GM21390 (cell line): ENCODE results near the gene ZNF808.
"Not testable (repeated sequence)": the region's sequence is repeated elsewhere in the genome, so short reads cannot be mapped to it uniquely, and the experiment has no call there.

Source experiments
- ATAC-seq: cut with Tn5 transposase; IDR thresholded peaks from one replicate; pipeline ENCODE4 v1.9.1; 2021; ENCODE audit not compliant: unreplicated experiment

ZNF808 gene

DNA sequence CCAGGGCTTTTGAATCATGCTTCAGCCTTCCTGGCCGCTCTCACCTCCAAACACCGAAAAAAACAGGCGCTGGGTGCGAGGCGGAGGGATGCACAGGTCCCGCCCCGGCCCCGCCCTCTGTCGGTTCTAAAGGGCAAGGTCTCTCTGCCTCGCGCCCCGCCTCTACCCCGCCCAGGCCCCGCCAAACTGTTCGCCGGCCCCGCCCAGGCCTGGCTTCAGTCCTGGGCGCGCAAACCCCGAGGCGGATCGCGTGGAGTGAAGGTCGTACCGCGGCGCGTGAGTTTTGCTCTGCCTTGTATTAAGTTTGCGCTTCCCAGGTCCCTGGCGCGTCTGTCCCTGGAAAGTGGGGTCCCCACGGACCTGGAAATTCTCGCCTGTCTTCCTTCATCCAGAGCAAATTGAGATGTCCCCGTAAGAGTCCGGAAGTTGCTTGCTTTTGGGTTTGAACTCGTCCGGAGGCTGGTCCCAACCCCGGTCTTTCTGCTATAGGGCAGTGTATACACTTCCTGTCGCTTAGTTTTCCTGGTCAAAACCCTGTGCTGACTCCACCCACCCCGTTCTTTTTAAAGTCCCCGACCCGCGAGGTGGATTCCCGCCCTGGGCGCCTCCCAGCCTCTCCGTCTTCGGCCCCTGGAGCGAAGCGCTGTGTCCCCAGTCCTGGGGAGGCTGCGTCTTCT is 8.4 kb downstream of the ZNF808 start:
- peak; percentile 87 for ATAC-seq

- ATAC-seq: peak; percentile 11
These were observed 9.0 kb downstream of the ZNF808 start for GRCh38 chr19:52536448-52536800.

DNA sequence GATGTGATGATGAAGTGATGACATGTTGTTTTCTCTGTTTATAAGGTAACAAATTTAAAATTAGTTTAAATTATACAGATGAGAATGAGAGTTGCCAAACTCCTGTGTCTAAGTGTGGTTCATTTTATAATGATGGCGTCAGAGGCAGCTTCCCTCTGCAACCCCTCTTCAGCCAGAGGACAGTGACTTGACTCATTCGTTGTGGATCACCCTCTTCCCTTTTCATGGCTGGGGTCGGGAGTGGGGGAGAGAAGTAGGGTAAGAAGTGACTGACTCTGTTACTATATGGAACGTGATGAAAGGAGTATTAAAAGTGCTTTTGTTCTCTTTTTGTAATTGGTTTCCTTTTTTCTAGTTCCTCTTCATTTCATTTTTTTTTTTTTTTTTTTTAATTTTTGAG is 11.3 kb downstream of the ZNF808 start:
- ATAC-seq: not testable (repeated sequence)

DNA sequence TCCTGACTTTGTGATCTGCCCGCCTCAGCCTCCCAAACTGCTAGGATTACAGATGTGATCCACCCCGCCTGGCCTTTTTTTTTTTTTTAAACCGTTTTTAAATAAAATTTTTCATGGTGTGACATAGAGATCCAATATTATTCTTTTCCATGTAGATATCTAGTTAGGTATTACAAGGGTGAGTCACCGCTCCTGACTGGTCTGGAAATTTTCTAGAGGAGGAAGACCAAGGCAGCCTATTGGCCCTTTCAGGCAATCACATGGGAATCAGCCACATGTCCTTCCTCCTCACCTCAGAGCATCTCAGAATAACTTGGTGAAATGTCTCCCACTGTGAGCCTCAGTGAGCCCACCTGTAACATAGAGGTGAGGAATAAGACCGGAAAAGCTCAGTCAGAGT is 13.7 kb downstream of the ZNF808 start:
- not testable (repeated sequence) for ATAC-seq

GRCh38 chr19:52541608-52542007 is 14.1 kb downstream of the ZNF808 start:
- ATAC-seq: no peak

DNA sequence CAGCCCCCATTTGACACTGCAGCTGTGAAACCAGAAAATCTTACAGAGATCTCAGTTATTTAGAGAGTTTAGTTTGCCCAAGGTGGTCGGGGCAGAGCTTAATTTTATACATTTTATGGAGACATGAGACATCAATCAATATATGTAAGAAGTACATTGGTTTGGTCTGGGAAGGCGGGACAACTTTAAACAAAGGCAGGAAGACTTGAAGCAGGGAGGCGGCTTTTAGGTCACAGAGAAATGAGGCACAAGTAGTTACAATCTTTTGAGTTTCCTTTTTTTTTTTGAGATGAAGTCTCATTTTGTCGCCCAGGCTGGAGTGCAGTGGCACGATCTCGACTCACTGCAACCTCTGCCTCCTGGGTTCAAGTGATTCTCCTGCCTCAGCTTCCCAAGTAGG is 15.1 kb downstream of the ZNF808 start:
- ATAC-seq: not testable (repeated sequence)

DNA sequence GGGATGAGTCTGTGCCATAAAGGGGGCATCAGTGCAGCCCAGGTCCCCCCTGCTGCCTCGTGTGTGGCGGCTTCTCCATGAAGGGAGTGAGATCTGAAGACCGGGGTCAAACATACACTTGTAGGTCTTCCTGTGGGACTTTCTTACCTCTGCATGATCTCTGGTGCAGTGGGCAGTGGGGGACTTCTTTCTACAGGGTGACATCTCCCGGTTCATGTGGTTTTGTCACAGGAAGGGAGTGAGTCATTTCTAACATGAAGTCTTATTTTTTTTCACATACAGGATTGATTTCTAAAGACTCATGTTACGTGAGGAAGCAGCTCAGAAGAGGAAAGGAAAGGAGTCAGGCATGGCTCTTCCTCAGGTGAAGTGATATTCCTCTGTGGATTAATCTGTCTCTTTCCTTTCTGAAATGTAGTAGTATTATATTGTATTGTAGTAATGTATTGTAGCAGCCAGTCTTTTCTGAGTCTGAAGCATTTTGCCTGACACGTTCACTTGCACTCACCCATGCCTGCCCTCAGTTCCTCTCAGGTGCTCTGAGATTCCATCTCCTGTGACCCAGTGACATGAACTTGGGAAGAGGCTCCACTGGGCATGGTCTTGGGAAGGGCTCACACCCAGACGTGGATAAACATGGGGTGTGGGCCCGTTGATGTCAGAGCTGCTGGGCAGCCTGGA is 15.7 kb downstream of the ZNF808 start:
- ATAC-seq: no peak

- no peak for ATAC-seq
These were observed 26.9 kb downstream of the ZNF808 start for GRCh38 chr19:52554216-52554971.

- no peak for ATAC-seq
These were observed 29.9 kb downstream of the ZNF808 start for GRCh38 chr19:52557231-52557995.

DNA sequence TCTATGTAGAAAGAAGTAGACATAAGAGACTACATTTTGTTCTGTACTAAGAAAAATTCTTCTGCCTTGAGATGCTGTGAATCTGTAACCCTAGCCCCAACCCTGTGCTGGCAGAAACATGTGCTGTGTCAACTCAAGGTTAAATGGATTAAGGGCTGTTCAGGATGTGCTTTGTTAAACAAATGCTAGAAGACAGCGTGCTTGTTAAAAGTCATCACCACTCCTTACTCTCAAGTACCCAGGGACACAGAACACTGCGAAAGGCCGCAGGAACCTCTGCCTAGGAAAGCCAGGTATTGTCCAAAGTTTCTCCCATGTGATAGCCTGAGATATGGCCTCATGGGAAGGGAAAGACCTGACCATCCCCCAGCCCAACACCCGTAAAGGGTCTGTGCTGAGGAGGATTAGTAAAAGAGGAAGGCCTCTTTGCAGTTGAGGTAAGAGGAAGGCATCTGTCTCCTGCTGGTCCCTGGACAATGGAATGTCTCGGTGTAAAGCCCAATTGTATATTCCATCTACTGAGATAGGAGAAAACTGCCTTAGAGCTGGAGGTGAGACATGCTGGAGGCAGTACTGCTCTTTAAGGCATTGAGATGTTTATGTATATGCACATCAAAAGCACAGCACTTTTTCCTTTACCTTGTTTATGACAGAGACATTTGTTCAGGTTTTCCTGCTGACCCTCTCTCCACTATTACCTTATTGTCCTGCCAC is 31.4 kb downstream of the ZNF808 start:
- not testable (repeated sequence) for ATAC-seq

DNA sequence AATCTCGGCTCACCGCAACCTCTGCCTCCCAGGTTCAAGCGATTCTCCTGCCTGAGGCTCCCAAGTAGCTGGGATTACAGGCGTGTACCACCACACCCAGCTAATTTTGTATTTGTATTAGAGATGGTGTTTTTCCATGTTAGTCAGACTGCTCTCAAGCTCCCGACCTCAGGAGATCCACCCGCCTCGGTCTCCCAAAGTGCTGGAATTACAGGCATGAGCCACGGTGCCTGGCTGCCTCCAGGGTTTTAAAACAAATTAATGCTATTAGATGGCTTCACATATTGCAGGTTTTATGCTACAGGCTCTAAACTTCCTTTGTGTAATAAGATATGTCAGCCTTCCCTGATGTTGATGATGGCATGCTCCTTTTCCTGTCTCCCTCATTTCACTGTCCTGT is 34.1 kb downstream of the ZNF808 start:
- not testable (repeated sequence) for ATAC-seq

DNA sequence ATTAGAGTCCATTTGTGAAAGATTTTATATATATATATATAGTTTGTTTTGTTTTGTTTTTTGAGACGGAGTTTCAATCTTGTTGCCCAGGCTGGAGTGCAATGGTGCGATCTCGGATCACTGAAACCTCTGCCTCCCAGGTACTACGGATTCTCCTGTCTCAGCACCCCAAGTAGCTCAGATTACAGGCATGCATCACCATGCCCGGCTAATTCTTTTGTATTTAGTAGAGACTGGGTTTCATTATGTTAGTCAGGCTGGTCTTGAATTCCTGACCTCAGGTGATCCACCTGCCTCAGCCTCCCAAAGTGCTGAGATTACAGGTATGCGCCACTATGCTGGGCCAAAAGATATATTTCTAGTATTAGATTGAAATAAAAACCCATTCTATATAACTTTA is 38.7 kb downstream of the ZNF808 start:
- ATAC-seq: no peak

DNA sequence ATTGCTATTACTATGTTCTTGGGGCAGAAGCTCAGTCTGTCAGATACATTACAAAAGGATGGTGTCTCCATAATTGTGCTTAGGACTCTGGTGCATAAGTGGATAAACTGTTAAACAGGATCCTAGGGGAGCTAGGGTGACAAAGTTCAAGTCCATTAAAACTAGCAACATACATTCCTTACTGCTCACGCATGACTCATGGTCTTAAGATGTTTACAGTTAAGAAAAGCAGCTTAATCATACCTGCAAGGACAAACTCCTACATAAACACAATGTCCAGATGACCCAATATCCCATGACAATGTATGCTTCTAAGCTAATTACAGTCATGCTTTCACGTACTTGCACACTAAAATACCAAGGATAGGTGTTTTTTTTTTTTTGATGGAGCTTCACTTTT is 39.1 kb downstream of the ZNF808 start:
- no peak for ATAC-seq

DNA sequence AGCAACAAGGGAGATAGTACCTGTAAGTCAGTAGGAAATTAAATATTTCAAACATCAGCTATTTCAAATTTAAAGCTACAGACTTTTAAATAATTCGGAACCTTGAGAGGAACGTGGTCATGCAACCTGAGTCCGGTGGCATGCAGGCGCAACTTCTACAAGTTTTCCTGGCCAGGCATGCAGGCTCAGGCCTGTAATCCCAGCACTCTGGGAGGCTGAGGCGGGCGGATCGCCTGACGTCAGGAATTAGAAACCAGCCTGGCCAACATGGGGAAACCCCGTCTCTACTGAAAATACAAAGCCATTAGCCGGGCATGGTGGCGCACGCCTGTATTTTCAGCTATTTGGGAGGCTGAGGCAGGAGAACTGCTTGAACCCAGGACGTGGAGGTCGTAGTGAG is 40.5 kb downstream of the ZNF808 start:
- ATAC-seq: no peak

GRCh38 chr19:52569638-52569999 is 42.2 kb downstream of the ZNF808 start:
- not testable (repeated sequence) for ATAC-seq

- ATAC-seq: peak; percentile 91
These were observed 42.8 kb downstream of the ZNF808 start, which contains the start of gene ZNF701 for GRCh38 chr19:52570000-52570861. ZNF701 (plus strand) TSS chr19:52570287; CDS start chr19:52574148, 3,861 bp downstream.

DNA sequence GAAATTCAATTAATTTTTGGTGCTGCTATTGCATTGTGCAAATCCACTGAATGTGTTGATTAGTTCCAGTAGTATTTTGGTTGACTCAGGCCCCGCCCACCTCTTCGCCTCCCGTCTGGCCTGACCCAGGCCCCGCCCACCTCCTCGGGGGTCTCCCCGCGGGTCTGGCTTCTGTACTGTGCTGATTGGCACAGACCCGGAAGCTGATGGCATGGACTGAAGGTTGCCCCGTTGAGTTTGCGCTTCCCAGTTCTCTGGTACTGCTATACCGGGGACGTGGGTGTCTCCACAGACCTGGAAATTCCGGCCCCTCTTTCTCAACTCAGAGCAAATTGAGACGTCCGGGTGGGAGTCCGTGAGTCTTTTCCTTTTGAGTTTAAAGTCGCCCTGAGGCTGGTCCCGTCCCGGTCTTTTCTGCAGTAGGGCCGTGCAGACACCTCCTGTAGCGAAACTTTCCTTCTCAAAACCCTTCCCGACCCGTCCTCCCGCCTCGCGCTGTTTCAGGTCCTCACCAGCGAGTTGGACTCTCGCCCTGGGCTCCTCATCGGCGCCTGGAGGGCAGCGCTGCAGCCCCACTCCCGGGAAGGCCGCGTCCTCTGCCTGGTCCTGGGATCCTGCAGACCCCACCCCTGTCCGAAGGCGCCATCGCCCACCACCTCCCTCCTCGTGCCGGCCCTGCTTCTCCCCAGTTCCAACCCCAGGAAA is 57.4 kb downstream of the ZNF808 start:
- no peak for ATAC-seq

GRCh38 chr19:52585604-52586003 is 58.1 kb downstream of the ZNF808 start:
- ATAC-seq: no peak

- ATAC-seq: no peak
These were observed 63.3 kb downstream of the ZNF808 start for GRCh38 chr19:52590728-52591127.
